GM19452 (cell line): ENCODE data around the gene CCAR1.
A peak's percentile ranks its signal among the peaks of the same experiment; 100 is the strongest.
"Not testable (repeated sequence)": the region's sequence is repeated elsewhere in the genome, so short reads cannot be mapped to it uniquely, and the experiment has no call there.

Experiments used
- ATAC-seq: cut with Tn5 transposase; IDR thresholded peaks from one replicate; pipeline ENCODE4 v1.9.1; 2021; ENCODE audit not compliant: unreplicated experiment

The CCAR1 gene

GRCh38 chr10:68720793-68721672, at the start of gene CCAR1:
Gene CCAR1 (plus strand): TSS chr10:68721239. CDS start chr10:68722505, 1,266 bp downstream.
- peak; percentile 98 for ATAC-seq

GRCh38 chr10:68684413-68684812, 36.6 kb upstream of the CCAR1 start:
- no peak for ATAC-seq

GRCh38 chr10:68696018-68696417, 25.0 kb upstream of the CCAR1 start:
- ATAC-seq = no peak

- no peak for ATAC-seq
Measured at GRCh38 chr10:68697106-68697505, 23.9 kb upstream of the CCAR1 start.

GRCh38 chr10:68700197-68700596, 20.8 kb upstream of the CCAR1 start:
- no peak for ATAC-seq

- no peak for ATAC-seq
Measured at GRCh38 chr10:68705548-68705947, 15.5 kb upstream of the CCAR1 start.

- ATAC-seq = not testable (repeated sequence)
Measured at GRCh38 chr10:68708987-68709386, 12.1 kb upstream of the CCAR1 start.

- ATAC-seq = not testable (repeated sequence)
Measured at GRCh38 chr10:68713065-68713464, 8.0 kb upstream of the CCAR1 start.

- ATAC-seq = no peak
Measured at GRCh38 chr10:68717435-68717834, 3.6 kb upstream of the CCAR1 start.

- ATAC-seq = peak; percentile 19
Measured at GRCh38 chr10:68721673-68722335, 765 bp downstream of the CCAR1 start.

- ATAC-seq = no peak
Measured at GRCh38 chr10:68725016-68725415, 4.0 kb downstream of the CCAR1 start.

GRCh38 chr10:68727146-68727545, 6.1 kb downstream of the CCAR1 start:
- no peak for ATAC-seq

GRCh38 chr10:68732651-68733050, 11.6 kb downstream of the CCAR1 start:
- no peak for ATAC-seq

GRCh38 chr10:68734349-68734748, 13.3 kb downstream of the CCAR1 start:
- no peak for ATAC-seq

GRCh38 chr10:68735119-68735518, 14.1 kb downstream of the CCAR1 start:
- no peak for ATAC-seq

GRCh38 chr10:68735739-68736138, 14.7 kb downstream of the CCAR1 start:
- ATAC-seq = not testable (repeated sequence)

- ATAC-seq = not testable (repeated sequence)
Measured at GRCh38 chr10:68740676-68741075, 19.6 kb downstream of the CCAR1 start.

GRCh38 chr10:68742397-68742796, 21.4 kb downstream of the CCAR1 start:
- ATAC-seq = no peak

GRCh38 chr10:68752711-68753350, 31.8 kb downstream of the CCAR1 start:
- no peak for ATAC-seq

GRCh38 chr10:68756246-68756645, 35.2 kb downstream of the CCAR1 start:
- no peak for ATAC-seq

- no peak for ATAC-seq
Measured at GRCh38 chr10:68756766-68757165, 35.7 kb downstream of the CCAR1 start.
